ENCODE measurements around the gene MYO9A. TPM values are rescaled to one million over a fixed set of nuclear protein-coding genes. Genes with fewer than 3 reads are reported as not detected.
"Not testable (repeated sequence)": the region's sequence is repeated elsewhere in the genome, so short reads cannot be mapped to it uniquely, and the experiment has no call there.

The MYO9A gene
- total RNA-seq, 1 donor from 2014 or later = 50.6 TPM

DNA sequence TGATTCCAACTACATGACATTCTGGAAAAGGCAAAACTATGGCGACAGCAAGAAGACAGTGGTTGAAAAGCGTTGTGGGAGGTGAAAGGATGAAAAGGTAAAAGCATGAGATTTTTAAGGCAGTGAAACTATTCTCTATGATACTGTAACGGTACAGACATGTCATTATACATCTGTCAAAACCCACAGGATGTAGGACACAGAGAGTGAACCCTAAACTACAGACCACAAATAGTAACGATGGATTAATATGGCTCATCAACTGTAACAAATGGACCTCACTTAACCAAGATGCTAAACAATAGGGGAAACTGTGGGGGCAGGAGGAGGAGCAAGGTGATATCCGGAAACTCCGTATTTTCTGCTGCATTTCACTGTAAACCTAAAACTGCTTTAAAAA lies 39.1 kb downstream of the MYO9A start:
- Mint-ChIP-seq H3K36me3 (ENCODE audit: low read depth) (no peaks in the 10 kb centered on the region), H3K4me3 (no peak overlapping the region), H3K9me3 (peaks cover 2% of the 10 kb centered on the region), H3K27ac (no peak overlapping the region), H3K4me1 (peaks cover 27% of the 10 kb centered on the region), H3K27me3 (no peaks in the 10 kb centered on the region)
- intact Hi-C loops (cut with micrococcal nuclease) = no loop called here
- no peak for DNase-seq
- no peak for TF ChIP-seq CTCF (IDR thresholded peaks at IDR 0.05)
- ChIA-PET CTCF (no interaction called here), POLR2A (interaction anchor here (0.5 kb wide), 1 partner anchor 974 kb away, joined by 4 read pairs; the partner anchor contains the start of gene NEO1)
- ATAC-seq (ENCODE audit: low read depth) = peak; percentile 34

DNA sequence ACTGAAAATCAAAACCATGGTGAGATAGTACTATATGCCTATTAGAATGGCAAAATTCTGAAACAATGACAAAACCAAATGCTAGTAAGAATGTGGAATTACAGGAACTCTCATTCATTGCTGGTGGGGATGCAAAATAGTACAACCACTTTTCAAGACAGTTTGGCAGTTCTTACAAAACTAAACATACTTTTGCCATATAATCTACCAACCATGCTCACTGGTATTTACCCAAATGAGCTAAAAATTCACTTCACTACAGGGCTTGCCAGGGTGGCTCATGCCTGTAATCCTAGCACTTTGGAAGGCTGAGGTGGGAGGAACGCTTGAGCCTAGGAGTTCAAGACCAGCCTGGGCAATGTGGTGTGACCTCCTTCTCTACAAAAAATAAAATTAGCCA lies 40.0 kb downstream of the MYO9A start:
- Mint-ChIP-seq H3K4me1 (peaks cover 32% of the 10 kb centered on the region), H3K27me3 (no peaks in the 10 kb centered on the region), H3K36me3 (ENCODE audit: low read depth) (no peaks in the 10 kb centered on the region), H3K27ac (no peak overlapping the region), H3K9me3 (no peaks in the 10 kb centered on the region), H3K4me3 (no peak overlapping the region)
- no peak for ATAC-seq (ENCODE audit: low read depth)
- DNase-seq = no peak
- ChIA-PET CTCF (no interaction called here), POLR2A (no interaction called here)
- intact Hi-C loops (cut with micrococcal nuclease) = no loop called here
- no peak for TF ChIP-seq CTCF (IDR thresholded peaks at IDR 0.05)

- ChIA-PET CTCF (no interaction called here), POLR2A (interaction anchor here (0.6 kb wide), 1 partner anchor 49 kb away, joined by 4 read pairs; no protein-coding TSS in a partner anchor)
- Mint-ChIP-seq H3K27me3 (no peaks in the 10 kb centered on the region), H3K27ac (no peak overlapping the region), H3K9me3 (no peaks in the 10 kb centered on the region), H3K4me3 (no peak overlapping the region), H3K36me3 (ENCODE audit: low read depth) (peaks cover 2% of the 10 kb centered on the region), H3K4me1 (peaks cover 44% of the 10 kb centered on the region)
- intact Hi-C loops (cut with micrococcal nuclease) = no loop called here
- ATAC-seq (ENCODE audit: low read depth) = no peak
- no peak for DNase-seq
- TF ChIP-seq CTCF (IDR thresholded peaks at IDR 0.05) = no peak
These were observed 43.5 kb downstream of the MYO9A start for GRCh38 chr15:72074335-72075060.

DNA sequence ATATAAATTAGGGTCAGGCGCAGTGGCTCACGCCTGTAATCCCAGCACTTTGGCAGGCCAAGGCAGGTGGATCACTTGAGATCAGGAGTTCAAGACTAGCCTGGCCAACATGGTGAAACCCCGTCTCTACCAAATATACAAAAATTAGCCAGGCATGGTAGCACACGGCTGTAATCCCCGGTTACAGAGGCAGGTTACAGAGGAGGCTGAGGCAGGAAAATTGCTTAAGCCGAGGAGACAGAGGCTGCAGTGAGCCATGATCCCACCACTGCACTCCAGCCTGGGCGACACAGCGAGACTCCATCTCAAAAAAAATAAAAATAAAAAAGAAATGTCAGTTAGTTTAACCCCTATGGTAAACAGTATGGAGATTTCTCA lies 46.5 kb downstream of the MYO9A start:
- H3K36me3 Mint-ChIP-seq (ENCODE audit: low read depth); ATAC-seq (ENCODE audit: low read depth); DNase-seq; H3K9me3 Mint-ChIP-seq; H3K27ac Mint-ChIP-seq; CTCF ChIA-PET; H3K27me3 Mint-ChIP-seq; intact Hi-C loops (cut with micrococcal nuclease): not testable (repeated sequence)
- peaks cover 25% of the 10 kb centered on the region for H3K4me1 Mint-ChIP-seq
- H3K4me3 Mint-ChIP-seq = peak overlapping the region; percentile 32
- POLR2A ChIA-PET = interaction anchor here (0.7 kb wide), 1 partner anchor 56 kb away, joined by 12 read pairs; no protein-coding TSS in a partner anchor

GRCh38 chr15:72070817-72071447 lies 47.0 kb downstream of the MYO9A start:
- no peak for TF ChIP-seq CTCF (IDR thresholded peaks at IDR 0.05)
- DNase-seq (no peak), ATAC-seq (ENCODE audit: low read depth) (peak; percentile 37)
- H3K27me3 Mint-ChIP-seq = no peaks in the 10 kb centered on the region
- peak overlapping the region; percentile 32 for H3K4me3 Mint-ChIP-seq
- peaks cover 25% of the 10 kb centered on the region for H3K4me1 Mint-ChIP-seq
- peak overlapping the region; percentile 24 for H3K27ac Mint-ChIP-seq
- no peaks in the 10 kb centered on the region for H3K9me3 Mint-ChIP-seq
- peaks cover 3% of the 10 kb centered on the region for H3K36me3 Mint-ChIP-seq (ENCODE audit: low read depth)
- intact Hi-C loops (cut with micrococcal nuclease) = no loop called here
- POLR2A ChIA-PET = no interaction called here
- CTCF ChIA-PET = no interaction called here
